Thoracic aorta (tissue), 2 donors: ENCODE measurements around the gene LRRC8D. TPM values are rescaled to one million over a fixed set of nuclear protein-coding genes. Genes with fewer than 3 reads are reported as not detected.
"Not testable (repeated sequence)": the region's sequence is repeated elsewhere in the genome, so short reads cannot be mapped to it uniquely, and the experiment has no call there.

Experiments
- ATAC-seq: fragments of 150-250 bp; one replicate; pipeline ENCODE4 v1.8.0; 2017; ENCODE audit warnings: low read depth; ENCODE audit not compliant: insufficient number of reproducible peaks, low FRiP score
- DNase-seq: peaks from one replicate; pipeline ENCODE4 v3.0.0-alpha.2; 2020; ENCODE audit warnings: low spot score
- H3K27ac ChIP-seq, 2 donors: fragments of 200-600 bp; sonication (generic); 1 replicate in 1 of 2; 2 replicates in 1 of 2; pipeline ENCODE4 v1.5.1; 2016; ENCODE audit warnings: mild to moderate bottlenecking in 2 of 2, moderate library complexity in 2 of 2
- H3K27me3 ChIP-seq: fragments of 200-600 bp; sonication (generic); replicated peaks from 2 replicates; pipeline ENCODE4 v1.6.0; 2016; ENCODE audit warnings: mild to moderate bottlenecking; ENCODE audit not compliant: insufficient read depth
- H3K36me3 ChIP-seq: fragments of 200-600 bp; sonication (generic); one replicate; pipeline ENCODE4 v1.5.1; 2016
- H3K4me1 ChIP-seq, 2 donors: fragments of 200-600 bp; sonication (generic); 1 replicate in 1 of 2; 2 replicates in 1 of 2; pipeline versions ENCODE4 v1.5.1 to v1.6.0; 2016; ENCODE audit warnings: low read depth in 2 of 2, mild to moderate bottlenecking in 1 of 2; ENCODE audit not compliant: control insufficient read depth in 1 of 2
- H3K4me3 ChIP-seq: fragments of 200-600 bp; sonication (generic); 2 replicates; pipeline ENCODE4 v1.5.1; 2016; ENCODE audit warnings: mild to moderate bottlenecking
- H3K9me3 ChIP-seq: fragments of 200-600 bp; sonication (generic); 2 replicates; pipeline ENCODE4 v1.5.1; 2016
- total RNA-seq, 2 donors: library from RNA; depleted of rRNA; stranded (reverse); fragments of >200 nt; gene quantifications; one replicate each; pipeline versions ENCODE4 v1.1.0 to v1.2.3, GENCODE V29; 2016
- TF ChIP-seq, protein P1 (sequence below): fragments of 200-600 bp; sonication (generic); IDR thresholded peaks from one replicate; pipeline ENCODE4 v1.5.1; 2019; ENCODE audit warnings: antibody characterized with exemption

LRRC8D gene
- total RNA-seq, 2 donors from 2014 or later, result 8.8 to 10.7 TPM

DNA sequence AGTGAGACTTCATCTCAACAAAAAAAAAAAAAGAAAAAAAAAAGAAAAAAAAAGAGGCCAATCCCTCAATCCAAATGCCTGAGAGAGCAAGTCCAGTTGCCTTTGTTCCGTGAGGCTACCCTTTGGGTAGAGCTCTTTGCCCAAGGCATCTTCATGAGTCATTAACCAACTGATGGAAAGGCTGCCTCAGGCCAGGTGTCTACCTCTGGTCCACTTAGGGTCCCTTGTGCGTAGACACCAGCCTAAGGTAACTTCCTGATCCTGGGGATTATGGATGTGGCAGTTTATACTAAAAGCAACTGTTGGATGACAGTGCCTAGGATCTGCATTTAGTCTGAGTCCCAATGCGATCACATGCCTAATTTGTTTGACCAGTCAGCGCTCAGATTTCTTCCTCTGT, 153.4 kb downstream of the LRRC8D start:
- H3K27ac ChIP-seq, result no peak overlapping the region
- DNase-seq (no peak), ATAC-seq (no peak)
- H3K4me1 ChIP-seq, result peaks cover 0 to 5% of the 10 kb centered on the region in 2 donors
- H3K27me3 ChIP-seq, result no peaks in the 10 kb centered on the region
- TF ChIP-seq, protein P1, sequence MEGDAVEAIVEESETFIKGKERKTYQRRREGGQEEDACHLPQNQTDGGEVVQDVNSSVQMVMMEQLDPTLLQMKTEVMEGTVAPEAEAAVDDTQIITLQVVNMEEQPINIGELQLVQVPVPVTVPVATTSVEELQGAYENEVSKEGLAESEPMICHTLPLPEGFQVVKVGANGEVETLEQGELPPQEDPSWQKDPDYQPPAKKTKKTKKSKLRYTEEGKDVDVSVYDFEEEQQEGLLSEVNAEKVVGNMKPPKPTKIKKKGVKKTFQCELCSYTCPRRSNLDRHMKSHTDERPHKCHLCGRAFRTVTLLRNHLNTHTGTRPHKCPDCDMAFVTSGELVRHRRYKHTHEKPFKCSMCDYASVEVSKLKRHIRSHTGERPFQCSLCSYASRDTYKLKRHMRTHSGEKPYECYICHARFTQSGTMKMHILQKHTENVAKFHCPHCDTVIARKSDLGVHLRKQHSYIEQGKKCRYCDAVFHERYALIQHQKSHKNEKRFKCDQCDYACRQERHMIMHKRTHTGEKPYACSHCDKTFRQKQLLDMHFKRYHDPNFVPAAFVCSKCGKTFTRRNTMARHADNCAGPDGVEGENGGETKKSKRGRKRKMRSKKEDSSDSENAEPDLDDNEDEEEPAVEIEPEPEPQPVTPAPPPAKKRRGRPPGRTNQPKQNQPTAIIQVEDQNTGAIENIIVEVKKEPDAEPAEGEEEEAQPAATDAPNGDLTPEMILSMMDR, result no peak
- no peak overlapping the region for H3K4me3 ChIP-seq
- no peaks in the 10 kb centered on the region for H3K9me3 ChIP-seq
- H3K36me3 ChIP-seq, result no peaks in the 10 kb centered on the region

GRCh38 chr1:89974696-89975470, 154.1 kb downstream of the LRRC8D start:
- DNase-seq (no peak), ATAC-seq (no peak)
- H3K4me1 ChIP-seq, result peaks cover 0 to 5% of the 10 kb centered on the region in 2 donors
- H3K36me3 ChIP-seq, result no peaks in the 10 kb centered on the region
- H3K4me3 ChIP-seq, result no peak overlapping the region
- TF ChIP-seq, protein P1, result no peak
- no peaks in the 10 kb centered on the region for H3K27me3 ChIP-seq
- H3K9me3 ChIP-seq, result no peaks in the 10 kb centered on the region
- no peak overlapping the region for H3K27ac ChIP-seq

DNA sequence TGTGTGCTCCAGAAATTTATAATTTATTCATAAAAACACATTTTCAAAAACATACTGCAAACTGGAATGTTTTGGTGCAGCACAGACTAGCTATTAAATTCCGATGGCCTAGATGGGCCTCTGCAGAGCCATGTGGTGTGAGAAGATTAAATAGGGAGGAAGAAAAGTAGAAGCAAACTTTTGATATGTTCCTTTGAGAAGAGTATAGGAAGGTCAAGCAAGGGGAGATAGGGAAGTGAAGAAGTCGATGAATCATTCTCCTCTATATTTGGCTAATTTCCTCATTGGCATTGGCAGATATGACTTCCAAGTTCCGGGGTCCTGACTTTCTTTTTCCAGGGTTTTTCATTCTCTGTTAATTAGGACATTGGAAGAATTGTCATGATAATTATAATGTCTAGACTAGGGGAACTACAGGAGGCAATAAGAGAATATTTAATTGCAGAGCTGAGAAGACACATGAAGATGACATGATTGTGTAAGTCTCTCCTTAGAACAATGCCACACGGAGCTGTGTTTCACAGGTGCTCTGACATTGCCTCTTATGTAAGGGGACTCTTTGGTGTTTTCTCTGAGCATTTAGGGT, 154.8 kb downstream of the LRRC8D start:
- no peak overlapping the region for H3K27ac ChIP-seq
- H3K36me3 ChIP-seq, result no peaks in the 10 kb centered on the region
- DNase-seq (no peak), ATAC-seq (no peak)
- no peaks in the 10 kb centered on the region for H3K27me3 ChIP-seq
- no peaks in the 10 kb centered on the region for H3K9me3 ChIP-seq
- TF ChIP-seq, protein P1, result no peak
- H3K4me3 ChIP-seq, result no peak overlapping the region
- H3K4me1 ChIP-seq, result peaks cover 0 to 5% of the 10 kb centered on the region in 2 donors

GRCh38 chr1:89978755-89979154, 157.9 kb downstream of the LRRC8D start:
- Histone ChIP-seq H3K27ac (no peak overlapping the region), H3K27me3 (no peaks in the 10 kb centered on the region), H3K4me3 (no peak overlapping the region), H3K36me3 (no peaks in the 10 kb centered on the region), H3K4me1 (peaks cover 0 to 5% of the 10 kb centered on the region in 2 donors), H3K9me3 (no peaks in the 10 kb centered on the region)
- DNase-seq (no peak), ATAC-seq (no peak)
- TF ChIP-seq, protein P1, result no peak

- no peaks in the 10 kb centered on the region for H3K9me3 ChIP-seq
- H3K4me1 ChIP-seq, result no peaks in the 10 kb centered on the region
- ATAC-seq (no peak), DNase-seq (no peak)
- TF ChIP-seq, protein P1, result no peak
- no peak overlapping the region for H3K4me3 ChIP-seq
- no peak overlapping the region for H3K27ac ChIP-seq
- no peaks in the 10 kb centered on the region for H3K27me3 ChIP-seq
- H3K36me3 ChIP-seq, result no peaks in the 10 kb centered on the region
These were observed 159.8 kb downstream of the LRRC8D start for GRCh38 chr1:89980605-89981004.

GRCh38 chr1:89982846-89983245, 162.0 kb downstream of the LRRC8D start:
- not testable (repeated sequence) for H3K36me3 ChIP-seq, DNase-seq, H3K9me3 ChIP-seq, H3K4me3 ChIP-seq, H3K4me1 ChIP-seq, H3K27me3 ChIP-seq, H3K27ac ChIP-seq, ATAC-seq

DNA sequence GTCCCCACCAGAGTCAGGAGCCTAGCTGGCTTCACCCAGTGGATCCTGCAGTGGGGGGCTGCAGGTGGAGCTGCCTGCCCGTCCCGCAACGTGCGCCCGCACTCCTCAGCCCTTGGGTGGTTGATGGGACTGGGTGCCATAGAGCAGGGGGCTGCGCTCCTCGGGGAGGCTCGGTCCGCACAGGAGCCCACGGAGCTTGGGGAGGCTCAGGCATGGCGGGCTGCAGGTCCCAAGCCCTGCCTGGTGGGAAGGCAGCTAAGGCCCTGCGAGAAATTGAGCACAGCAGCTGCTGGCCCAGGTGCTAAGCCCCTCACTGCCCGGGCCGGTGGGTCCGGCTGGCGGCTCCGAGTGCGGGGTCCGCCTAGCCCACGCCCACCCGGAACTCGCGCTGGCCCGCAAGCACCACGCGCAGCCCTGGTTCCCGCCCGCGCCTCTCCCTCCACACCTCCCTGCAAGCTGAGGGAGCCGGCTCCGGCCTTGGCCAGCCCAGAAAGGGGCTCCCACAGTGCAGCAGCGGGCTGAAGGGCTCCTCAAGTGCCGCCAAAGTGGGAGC, 163.8 kb downstream of the LRRC8D start:
- H3K9me3 ChIP-seq, H3K36me3 ChIP-seq, H3K27me3 ChIP-seq, DNase-seq, ATAC-seq, H3K4me3 ChIP-seq, H3K4me1 ChIP-seq, H3K27ac ChIP-seq: not testable (repeated sequence)
